Smooth muscle cell (in vitro differentiated cells): Measurements from ENCODE around the gene BEGAIN. TPM values are rescaled to one million over a fixed set of nuclear protein-coding genes. Genes with fewer than 3 reads are reported as not detected.

Experiments used
- DNase-seq: peaks from one replicate; lab custom pipeline; 2025; ENCODE audit not compliant: unreplicated experiment; lab: John Stamatoyannopoulos, UW
- H2AFZ ChIP-seq: fragments of 200-600 bp; sonication (generic); 2 replicates; pipeline ENCODE4 v1.6.0; 2016; ENCODE audit warnings: antibody characterized with exemption, low read depth, mild to moderate bottlenecking
- H3F3A ChIP-seq: fragments of 200-600 bp; sonication (generic); 2 replicates; pipeline ENCODE4 v1.6.0; 2017; ENCODE audit warnings: antibody characterized with exemption, low read depth
- H3K27ac ChIP-seq: fragments of 200-600 bp; sonication (generic); 2 replicates; pipeline ENCODE4 v1.5.1; 2016; ENCODE audit warnings: low read depth, mild to moderate bottlenecking
- H3K27me3 ChIP-seq: fragments of 200-600 bp; sonication (generic); 2 replicates; pipeline ENCODE4 v1.6.1; 2016; ENCODE audit warnings: low read depth, mild to moderate bottlenecking
- H3K36me3 ChIP-seq: fragments of 200-600 bp; sonication (generic); 2 replicates; pipeline ENCODE4 v1.5.1; 2016; ENCODE audit warnings: low read depth
- H3K4me1 ChIP-seq: fragments of 200-600 bp; sonication (generic); 2 replicates; pipeline ENCODE4 v1.5.1; 2016; ENCODE audit warnings: low read depth
- H3K4me2 ChIP-seq: fragments of 200-600 bp; sonication (generic); 2 replicates; pipeline ENCODE4 v1.6.0; 2016; ENCODE audit warnings: mild to moderate bottlenecking
- H3K4me3 ChIP-seq: fragments of 200-600 bp; sonication (generic); 2 replicates; pipeline ENCODE4 v1.5.1; 2016; ENCODE audit warnings: mild to moderate bottlenecking
- H3K79me2 ChIP-seq: fragments of 200-600 bp; sonication (generic); 2 replicates; pipeline ENCODE4 v1.6.0; 2016; ENCODE audit warnings: low read depth, mild to moderate bottlenecking
- H3K9ac ChIP-seq: fragments of 200-600 bp; sonication (generic); 2 replicates; pipeline ENCODE4 v1.6.0; 2016; ENCODE audit warnings: low read depth
- H3K9me3 ChIP-seq: fragments of 200-600 bp; sonication (generic); replicated peaks from 2 replicates; pipeline ENCODE4 v1.5.1; 2016; ENCODE audit warnings: low read depth
- H4K20me1 ChIP-seq: fragments of 200-600 bp; sonication (generic); 2 replicates; pipeline ENCODE4 v1.6.0; 2016; ENCODE audit warnings: low read depth
- CTCF ChIP-seq: fragments of 200-600 bp; sonication (generic); IDR thresholded peaks from 2 replicates; pipeline ENCODE4 v1.5.1; 2017; ENCODE audit warnings: borderline replicate concordance, mild to moderate bottlenecking, antibody characterized with exemption; ENCODE audit not compliant: insufficient read depth, poor library complexity, severe bottlenecking
- WGBS: methylation state at CpG from one replicate; pipeline ENCODE4 v1.1.7; 2016; ENCODE audit warnings: low lambda C conversion rate; 5-methylcytosine and 5-hydroxymethylcytosine counted together
- polyA plus RNA-seq: library from polyadenylated mRNA; unstranded; fragments of >200 nt; fragmentation: Nextera tagmentation; extraction: Ambion mirVana; gene quantifications from 2 replicates; pipeline ENCODE4 v1.2.1, GENCODE V29; 2016
- total RNA-seq: library from RNA; depleted of rRNA; stranded (reverse); fragments of >200 nt; gene quantifications from 2 replicates; pipeline ENCODE4 v1.2.3, GENCODE V29; 2014

Gene BEGAIN
- total and polyA plus RNA-seq, 2 experiments from 2014 or later, result 4.7 to 11.7 TPM

DNA sequence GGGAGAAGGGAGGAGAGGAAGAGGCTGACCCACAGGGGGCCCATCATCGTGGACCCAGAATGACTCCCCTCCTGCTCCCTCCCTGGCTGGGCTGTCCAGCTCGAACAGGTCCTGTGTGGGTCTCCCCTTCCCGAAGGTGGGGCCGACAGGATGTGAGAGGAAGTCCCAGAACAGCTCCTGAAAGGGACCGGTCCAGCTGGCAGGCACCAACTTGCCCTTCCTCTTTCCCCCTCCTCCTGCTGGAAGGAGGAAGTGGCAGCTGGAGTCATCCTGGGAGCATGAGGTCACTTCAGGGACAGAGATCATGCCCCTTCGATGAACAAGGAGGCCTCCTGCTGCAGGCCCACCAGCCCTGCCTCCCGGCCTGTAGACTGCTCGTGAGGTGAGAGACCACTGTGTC, 35.0 kb upstream of the BEGAIN start:
- Histone ChIP-seq H3K4me2 (no peak overlapping the region), H2AFZ (no peak overlapping the region), H3K4me1 (no peaks in the 10 kb centered on the region), H3K4me3 (no peak overlapping the region), H4K20me1 (no peaks in the 10 kb centered on the region), H3K9me3 (no peaks in the 10 kb centered on the region), H3F3A (no peaks in the 10 kb centered on the region), H3K79me2 (no peaks in the 10 kb centered on the region), H3K27me3 (peaks cover 5% of the 10 kb centered on the region), H3K27ac (no peak overlapping the region), H3K36me3 (no peaks in the 10 kb centered on the region), H3K9ac (no peak overlapping the region)
- no peak for DNase-seq
- 85% methylated on average over 8 of the region's 8 CpGs for WGBS
- TF ChIP-seq CTCF, result no peak

GRCh38 chr14:100621806-100622205, 34.6 kb upstream of the BEGAIN start:
- Histone ChIP-seq H3K27ac (no peak overlapping the region), H3K36me3 (no peaks in the 10 kb centered on the region), H4K20me1 (no peaks in the 10 kb centered on the region), H2AFZ (no peak overlapping the region), H3K4me3 (no peak overlapping the region), H3K9me3 (no peaks in the 10 kb centered on the region), H3K79me2 (no peaks in the 10 kb centered on the region), H3F3A (no peaks in the 10 kb centered on the region), H3K4me2 (no peak overlapping the region), H3K27me3 (peaks cover 5% of the 10 kb centered on the region), H3K9ac (no peak overlapping the region), H3K4me1 (no peaks in the 10 kb centered on the region)
- no peak for TF ChIP-seq CTCF
- no peak for DNase-seq
- 96% methylated on average over 14 of the region's 14 CpGs for WGBS

- Histone ChIP-seq H3F3A (no peaks in the 10 kb centered on the region), H3K4me1 (no peaks in the 10 kb centered on the region), H3K9ac (no peak overlapping the region), H3K27ac (no peak overlapping the region), H3K27me3 (peaks cover 5% of the 10 kb centered on the region), H3K4me2 (no peak overlapping the region), H4K20me1 (no peaks in the 10 kb centered on the region), H2AFZ (no peak overlapping the region), H3K79me2 (no peaks in the 10 kb centered on the region), H3K4me3 (no peak overlapping the region), H3K36me3 (no peaks in the 10 kb centered on the region), H3K9me3 (no peaks in the 10 kb centered on the region)
- TF ChIP-seq CTCF, result no peak
- WGBS, result 83% methylated on average over 18 of the region's 18 CpGs
- DNase-seq, result no peak
These were observed 33.3 kb upstream of the BEGAIN start for GRCh38 chr14:100620255-100621100.
